GM21360 (cell line): Measurements from ENCODE around the gene HDAC7.

Source experiments
- ATAC-seq: cut with Tn5 transposase; IDR thresholded peaks from one replicate; pipeline ENCODE4 v1.9.1; 2021; ENCODE audit warnings: mild to moderate bottlenecking, moderate library complexity; ENCODE audit not compliant: unreplicated experiment

The HDAC7 gene

DNA sequence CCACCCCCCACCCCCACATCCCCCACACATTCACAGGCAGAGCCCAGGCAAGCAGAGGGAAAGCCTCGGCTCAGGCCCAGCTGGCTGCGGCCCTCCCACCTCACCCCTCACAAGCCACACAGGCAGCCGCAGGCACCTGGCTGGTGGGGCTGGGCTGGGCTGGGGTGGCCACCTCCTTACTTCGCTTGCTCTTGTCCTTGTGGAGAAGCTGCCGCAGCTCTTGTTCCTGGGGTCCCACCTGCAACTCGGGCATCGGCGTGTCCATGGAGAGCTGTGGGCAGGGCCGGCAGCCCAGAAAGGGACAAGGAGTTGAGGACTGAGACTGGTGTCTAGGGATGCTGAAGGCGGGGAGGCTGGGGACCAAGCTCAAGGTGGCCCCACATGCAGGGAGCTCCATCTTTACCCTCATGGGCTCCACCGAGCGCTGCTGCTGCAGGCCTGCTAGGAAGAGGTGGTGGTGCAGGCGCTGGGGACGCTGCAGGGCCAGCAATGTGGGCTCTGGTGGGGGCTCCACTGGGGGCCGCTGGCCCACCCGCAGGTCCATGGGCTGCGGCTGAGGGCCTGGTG is 21.2 kb downstream of the HDAC7 start:
- no peak for ATAC-seq

- no peak for ATAC-seq
Observed at GRCh38 chr12:47797441-47797840, 22.3 kb downstream of the HDAC7 start.

DNA sequence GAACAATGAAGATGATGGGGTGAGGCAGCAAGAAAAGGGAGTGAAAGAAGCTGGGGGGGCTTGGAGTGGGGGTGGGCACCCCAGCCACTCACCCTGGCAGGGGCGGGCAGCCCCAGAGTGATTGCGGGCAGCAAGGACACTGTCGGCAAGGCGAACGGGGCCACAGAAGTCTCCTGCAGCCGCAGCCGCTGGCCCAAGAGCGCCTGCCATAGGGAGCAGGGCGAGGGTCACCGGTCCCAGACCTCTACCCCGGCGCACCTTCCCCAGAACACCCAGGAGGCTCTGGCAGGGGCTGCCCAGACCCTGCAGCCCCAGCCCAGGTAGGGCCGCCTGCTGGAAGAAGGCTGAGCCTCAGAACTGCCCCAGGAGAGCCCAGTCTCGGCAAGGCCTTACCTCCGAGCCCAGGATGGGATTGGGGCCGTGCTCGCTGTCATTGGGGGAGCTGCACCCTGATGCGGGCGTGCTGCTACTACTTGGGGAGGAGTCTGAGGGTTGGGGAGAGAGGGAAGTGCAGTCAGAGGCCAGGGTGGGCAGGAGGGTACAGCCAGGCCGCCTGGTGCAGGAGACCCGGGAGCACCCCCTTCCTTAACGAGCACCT is 23.8 kb downstream of the HDAC7 start:
- ATAC-seq = no peak

- ATAC-seq = no peak
Observed at GRCh38 chr12:47795121-47795813, 24.4 kb downstream of the HDAC7 start.

DNA sequence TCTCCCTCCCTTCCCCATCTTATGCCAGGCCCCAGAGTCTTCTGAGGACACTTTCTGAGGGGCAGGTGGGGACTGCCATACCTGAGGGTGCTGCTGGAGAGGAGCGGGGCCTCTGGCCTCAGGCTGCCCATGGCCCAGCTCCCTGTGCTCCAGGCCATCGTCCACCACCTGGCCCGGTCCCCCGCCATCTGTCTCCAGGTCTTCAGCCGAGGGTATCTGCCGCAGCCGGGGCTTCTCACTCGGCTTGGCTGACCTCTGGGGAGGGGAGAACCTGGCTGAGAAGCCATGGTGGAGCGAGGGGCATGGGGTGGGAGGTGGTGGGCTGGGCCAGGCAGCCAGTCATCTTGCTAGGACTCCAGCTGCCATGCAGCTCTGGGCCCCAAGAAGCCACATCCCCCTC is 25.0 kb downstream of the HDAC7 start:
- no peak for ATAC-seq

DNA sequence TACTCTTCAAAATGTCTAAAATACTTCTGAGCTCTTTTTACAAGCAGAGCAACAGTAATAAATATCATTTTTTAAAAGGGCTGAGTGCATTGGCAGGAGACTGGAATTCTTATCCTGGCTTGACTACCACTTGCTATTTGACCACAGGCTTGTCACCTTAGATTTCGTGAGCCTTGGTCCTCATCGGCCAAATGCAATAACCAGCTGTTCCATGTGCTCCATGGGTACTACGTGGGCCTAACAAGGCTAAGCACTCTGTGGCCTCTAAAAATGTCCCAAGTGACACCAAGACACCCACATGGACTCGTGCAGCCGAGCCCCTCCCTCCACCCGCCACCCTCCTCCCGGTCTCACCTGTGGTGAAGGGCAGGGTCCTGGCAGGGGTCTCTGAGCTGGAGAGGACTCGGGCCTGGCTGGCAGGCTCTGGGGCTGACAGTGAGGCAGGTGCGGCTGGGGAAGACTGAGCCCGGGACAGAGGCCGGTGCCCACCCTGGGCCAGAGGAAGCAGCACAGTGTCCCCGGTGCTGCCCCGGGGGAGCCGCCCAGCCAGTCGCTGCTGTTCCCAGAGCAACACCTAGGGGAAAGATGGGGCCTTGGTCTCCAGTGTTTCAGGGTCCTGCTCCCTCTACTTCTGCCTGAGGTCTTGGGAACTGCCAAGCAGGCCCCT is 26.6 kb downstream of the HDAC7 start:
- ATAC-seq = no peak

GRCh38 chr12:47791874-47792273 is 27.8 kb downstream of the HDAC7 start:
- no peak for ATAC-seq

DNA sequence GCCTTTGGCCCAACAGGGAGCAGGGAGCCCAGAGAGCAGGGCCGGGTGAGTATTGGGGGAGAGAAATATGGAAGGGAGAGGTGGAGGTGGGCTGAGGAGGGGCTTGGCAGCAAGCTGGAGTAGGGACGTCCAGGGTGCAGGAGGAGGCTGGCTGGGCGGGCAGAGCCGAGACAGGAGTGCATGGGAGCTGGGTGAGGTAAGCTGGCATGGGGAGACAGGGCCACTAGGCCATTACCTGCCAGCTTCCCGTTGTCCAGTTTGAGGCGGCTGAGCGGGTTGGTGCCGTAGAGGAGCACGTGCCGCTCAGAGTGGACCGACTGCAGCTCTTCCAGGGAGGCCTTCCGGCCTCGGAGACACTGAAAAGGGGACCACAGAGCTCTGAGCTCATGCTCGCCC is 28.4 kb downstream of the HDAC7 start:
- no peak for ATAC-seq

GRCh38 chr12:47790676-47791350 is 28.9 kb downstream of the HDAC7 start:
- no peak for ATAC-seq

- no peak for ATAC-seq
Observed at GRCh38 chr12:47789712-47790489, 29.8 kb downstream of the HDAC7 start.

- no peak for ATAC-seq
Observed at GRCh38 chr12:47789141-47789540, 30.6 kb downstream of the HDAC7 start.

- ATAC-seq = no peak
Observed at GRCh38 chr12:47787596-47788319, 31.9 kb downstream of the HDAC7 start.

DNA sequence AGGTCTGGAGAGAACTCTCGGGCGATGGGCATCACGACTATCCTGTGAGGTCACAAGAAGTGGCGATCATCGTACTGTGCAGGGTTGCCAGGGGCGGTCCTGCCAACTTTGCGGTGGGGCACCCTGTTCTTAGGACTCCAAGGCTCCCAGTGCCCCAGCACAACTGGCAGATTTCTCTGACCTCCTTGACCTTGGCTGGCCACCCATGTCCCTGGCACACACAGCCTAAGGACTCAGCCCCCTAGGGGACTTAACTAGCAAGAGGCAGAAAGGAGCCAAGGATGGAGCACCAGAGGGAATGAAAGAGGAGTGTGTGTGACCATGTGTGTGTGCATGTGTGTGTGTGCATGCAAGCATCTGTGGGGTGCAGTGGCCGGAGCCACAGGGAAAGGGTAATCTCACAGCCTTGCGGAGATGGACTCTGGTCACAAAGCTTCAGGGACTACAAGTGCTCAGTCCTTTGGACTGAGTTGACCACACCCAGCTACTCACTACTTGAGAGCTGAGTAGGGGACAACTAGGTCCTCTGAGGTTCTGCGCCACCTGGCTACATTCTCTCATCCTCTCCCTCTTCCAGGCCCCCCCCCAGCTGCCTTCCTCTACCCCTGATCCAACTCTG is 32.9 kb downstream of the HDAC7 start:
- ATAC-seq = no peak

GRCh38 chr12:47785887-47786661 is 33.6 kb downstream of the HDAC7 start:
- ATAC-seq = no peak

- ATAC-seq = no peak
Observed at GRCh38 chr12:47785036-47785886, 34.4 kb downstream of the HDAC7 start.

GRCh38 chr12:47783821-47784819 is 35.6 kb downstream of the HDAC7 start:
- no peak for ATAC-seq
